Measurements from ENCODE around the gene FBN2. TPM values are rescaled to one million over a fixed set of nuclear protein-coding genes. Genes with fewer than 3 reads are reported as not detected.

Gene FBN2
- total RNA-seq, 1 donor from 2014 or later = 0.49 TPM

DNA sequence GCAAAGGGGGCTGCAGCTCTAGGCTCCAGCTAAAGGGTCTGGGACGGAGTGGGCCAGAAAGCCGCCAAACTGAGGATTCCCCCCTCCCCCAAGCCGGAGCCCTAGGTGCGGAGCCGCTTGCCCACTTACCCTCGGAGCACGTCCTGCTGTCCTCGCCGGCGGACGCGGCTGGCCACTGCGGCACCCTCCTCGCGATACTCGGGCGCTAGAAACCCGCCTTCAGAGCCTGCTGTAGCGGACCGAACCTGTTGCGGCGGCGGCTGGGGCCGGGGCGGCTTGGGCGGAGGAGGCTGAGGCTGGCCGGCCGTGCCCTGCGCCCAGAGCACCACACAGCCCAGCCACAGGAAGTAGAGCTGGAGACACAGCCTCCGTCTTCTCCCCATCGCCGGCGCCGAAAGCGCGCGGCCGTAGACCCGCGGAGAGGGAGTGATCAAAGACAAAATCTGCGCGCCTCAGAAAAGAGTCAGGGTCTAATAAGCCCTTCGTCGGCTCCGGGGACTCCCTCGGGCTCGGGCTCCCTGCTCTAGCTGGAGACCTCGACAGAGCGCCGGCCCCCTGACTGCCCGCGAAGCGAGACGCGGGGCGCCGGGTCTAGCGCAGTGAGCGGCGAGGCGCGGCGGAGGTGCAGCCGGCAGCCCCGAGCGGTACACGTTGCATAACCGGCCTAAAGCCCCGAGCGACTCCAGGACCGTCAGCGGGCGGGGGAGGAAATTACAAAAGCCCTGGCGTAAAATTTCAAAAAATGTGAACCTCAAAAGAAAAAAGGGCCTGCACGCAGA is 635 bp downstream of the FBN2 start:
- no peaks in the 10 kb centered on the region for H3K9me3 ChIP-seq
- no peaks in the 10 kb centered on the region for H3K36me3 ChIP-seq
- peak overlapping the region; percentile 68 for H3K27ac ChIP-seq
- peaks cover 21% of the 10 kb centered on the region for H3K4me1 ChIP-seq
- no peak for TF ChIP-seq POLR2A (IDR thresholded peaks at IDR 0.05)
- no peak for TF ChIP-seq POLR2AphosphoS5 (IDR thresholded peaks at IDR 0.05; ENCODE audit: insufficient read depth in 1 of 2, low read depth in 1 of 2)
- TF ChIP-seq, protein P1, sequence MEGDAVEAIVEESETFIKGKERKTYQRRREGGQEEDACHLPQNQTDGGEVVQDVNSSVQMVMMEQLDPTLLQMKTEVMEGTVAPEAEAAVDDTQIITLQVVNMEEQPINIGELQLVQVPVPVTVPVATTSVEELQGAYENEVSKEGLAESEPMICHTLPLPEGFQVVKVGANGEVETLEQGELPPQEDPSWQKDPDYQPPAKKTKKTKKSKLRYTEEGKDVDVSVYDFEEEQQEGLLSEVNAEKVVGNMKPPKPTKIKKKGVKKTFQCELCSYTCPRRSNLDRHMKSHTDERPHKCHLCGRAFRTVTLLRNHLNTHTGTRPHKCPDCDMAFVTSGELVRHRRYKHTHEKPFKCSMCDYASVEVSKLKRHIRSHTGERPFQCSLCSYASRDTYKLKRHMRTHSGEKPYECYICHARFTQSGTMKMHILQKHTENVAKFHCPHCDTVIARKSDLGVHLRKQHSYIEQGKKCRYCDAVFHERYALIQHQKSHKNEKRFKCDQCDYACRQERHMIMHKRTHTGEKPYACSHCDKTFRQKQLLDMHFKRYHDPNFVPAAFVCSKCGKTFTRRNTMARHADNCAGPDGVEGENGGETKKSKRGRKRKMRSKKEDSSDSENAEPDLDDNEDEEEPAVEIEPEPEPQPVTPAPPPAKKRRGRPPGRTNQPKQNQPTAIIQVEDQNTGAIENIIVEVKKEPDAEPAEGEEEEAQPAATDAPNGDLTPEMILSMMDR (IDR thresholded peaks at IDR 0.05) = no peak
- intact Hi-C loops (cut with DNase I) = no loop called here
- H3K27me3 ChIP-seq = no peaks in the 10 kb centered on the region
- H3K4me3 ChIP-seq = peak overlapping the region; percentile 53 to 60
- no peak for DNase-seq (ENCODE audit: extremely low spot score in 2 of 2)

DNA sequence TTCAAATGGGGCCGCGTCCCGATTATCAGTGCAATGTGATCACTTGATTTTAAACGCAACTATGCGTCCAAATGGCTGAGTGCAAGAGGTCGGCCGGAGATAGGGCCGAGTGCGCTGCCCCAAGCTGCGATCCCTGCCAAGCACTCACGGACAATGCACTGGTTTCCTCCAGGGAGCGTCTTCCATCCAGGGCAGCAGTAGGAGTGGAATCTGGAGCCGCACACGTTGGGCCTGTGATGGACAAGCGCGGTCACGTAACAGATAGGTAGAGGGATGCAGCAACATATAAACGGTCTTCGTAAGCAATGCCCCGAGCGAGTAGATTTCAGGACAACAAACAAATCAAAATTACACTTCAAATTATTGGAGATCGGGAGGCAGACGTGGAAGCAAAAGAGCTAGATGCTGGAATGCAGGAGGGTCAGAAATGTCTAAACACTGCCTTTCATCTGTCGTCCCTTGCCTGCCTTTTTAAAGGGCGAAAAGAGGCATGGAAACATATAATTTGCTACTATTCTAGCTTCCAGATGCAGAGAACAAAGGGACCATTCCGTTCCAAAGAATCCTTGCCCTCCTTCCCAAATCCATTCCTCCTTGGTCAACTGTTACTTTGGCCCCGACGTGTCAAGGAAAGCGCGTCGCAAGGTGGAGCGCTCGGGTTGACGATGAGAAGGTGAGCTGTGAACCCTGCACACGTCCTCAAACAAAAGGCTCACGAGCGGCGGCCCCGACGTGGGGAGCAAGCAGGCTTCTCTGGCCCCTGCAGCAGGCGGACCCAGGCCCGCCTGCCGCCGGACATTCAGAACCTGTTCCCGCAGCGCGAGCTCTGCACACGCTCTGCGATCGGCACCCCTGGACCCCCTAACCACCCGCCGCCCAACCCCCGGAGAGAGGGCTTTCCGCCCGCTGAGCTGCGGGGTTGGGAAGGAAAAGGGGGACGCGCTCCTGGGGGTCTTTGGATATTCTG is 1.5 kb downstream of the FBN2 start:
- intact Hi-C loops (cut with DNase I) = no loop called here
- Histone ChIP-seq H3K4me3 (peak overlapping the region; percentile 53 to 60), H3K27ac (no peak overlapping the region), H3K9me3 (no peaks in the 10 kb centered on the region), H3K36me3 (no peaks in the 10 kb centered on the region), H3K27me3 (no peaks in the 10 kb centered on the region), H3K4me1 (peaks cover 21% of the 10 kb centered on the region)
- DNase-seq (ENCODE audit: extremely low spot score in 2 of 2) = no peak
- TF ChIP-seq POLR2AphosphoS5 (IDR thresholded peaks at IDR 0.05; ENCODE audit: insufficient read depth in 1 of 2, low read depth in 1 of 2) = no peak
- TF ChIP-seq, protein P1 (IDR thresholded peaks at IDR 0.05) = no peak
- no peak for TF ChIP-seq POLR2A (IDR thresholded peaks at IDR 0.05)

DNA sequence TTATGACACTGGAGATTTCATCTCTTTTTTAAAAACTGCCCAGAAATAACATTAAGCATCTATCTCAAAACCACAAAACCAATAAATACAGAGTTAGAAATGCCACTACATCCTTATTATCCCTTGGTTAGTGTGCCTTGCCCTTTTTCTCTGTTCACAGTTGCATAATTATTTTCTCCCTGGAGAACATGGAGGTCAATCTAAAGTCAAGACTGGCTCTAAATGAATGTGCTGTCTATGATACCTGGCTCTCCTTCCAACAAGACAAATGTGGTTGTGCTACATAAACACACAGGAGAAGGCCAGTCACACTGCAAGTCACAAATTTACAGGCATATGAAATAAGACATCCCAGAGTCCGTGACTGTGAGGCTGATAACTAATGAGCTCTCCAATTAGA is 2.8 kb downstream of the FBN2 start:
- H3K4me1 ChIP-seq = peaks cover 21% of the 10 kb centered on the region
- H3K9me3 ChIP-seq = no peaks in the 10 kb centered on the region
- intact Hi-C loops (cut with DNase I) = no loop called here
- TF ChIP-seq, protein P1 (IDR thresholded peaks at IDR 0.05) = no peak
- TF ChIP-seq POLR2AphosphoS5 (IDR thresholded peaks at IDR 0.05; ENCODE audit: insufficient read depth in 1 of 2, low read depth in 1 of 2) (no peak), POLR2A (IDR thresholded peaks at IDR 0.05) (no peak)
- no peaks in the 10 kb centered on the region for H3K36me3 ChIP-seq
- DNase-seq (ENCODE audit: extremely low spot score in 2 of 2) = no peak
- H3K27me3 ChIP-seq = no peaks in the 10 kb centered on the region
- no peak overlapping the region for H3K27ac ChIP-seq
- H3K4me3 ChIP-seq = no peak overlapping the region

DNA sequence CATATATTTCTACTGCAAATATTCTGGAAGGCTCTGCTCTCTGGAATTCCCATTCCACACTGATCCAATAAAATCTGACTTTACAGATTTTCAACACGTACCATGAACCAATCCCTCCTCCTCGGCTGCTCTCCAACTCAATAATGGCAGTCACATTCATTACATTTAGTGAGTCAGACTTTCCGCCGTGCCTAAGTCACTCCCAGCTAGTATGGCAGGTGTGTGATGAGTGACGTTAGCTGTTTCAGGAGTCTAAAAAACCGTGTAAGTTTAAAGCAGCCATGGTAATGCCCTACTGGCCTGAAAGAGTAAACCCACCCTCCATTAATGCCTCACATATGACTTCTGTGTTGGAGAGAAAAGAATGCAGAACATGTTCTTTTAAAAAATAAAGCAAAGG is 3.3 kb downstream of the FBN2 start:
- H3K27ac ChIP-seq = no peak overlapping the region
- no peaks in the 10 kb centered on the region for H3K36me3 ChIP-seq
- no peaks in the 10 kb centered on the region for H3K27me3 ChIP-seq
- DNase-seq (ENCODE audit: extremely low spot score in 2 of 2) = no peak
- intact Hi-C loops (cut with DNase I) = no loop called here
- H3K4me1 ChIP-seq = peaks cover 21% of the 10 kb centered on the region
- no peak overlapping the region for H3K4me3 ChIP-seq
- TF ChIP-seq POLR2A (IDR thresholded peaks at IDR 0.05) = no peak
- TF ChIP-seq, protein P1 (IDR thresholded peaks at IDR 0.05) = no peak
- TF ChIP-seq POLR2AphosphoS5 (IDR thresholded peaks at IDR 0.05; ENCODE audit: insufficient read depth in 1 of 2, low read depth in 1 of 2) = no peak
- H3K9me3 ChIP-seq = no peaks in the 10 kb centered on the region
